ENCODE data around the gene SLC43A1.

SLC43A1 gene

GRCh38 chr11:57552479-57552878, 37.0 kb upstream of the SLC43A1 start:
- H3K4me3 ChIP-seq (ENCODE audit: low read depth, low read length) = no peak overlapping the region
- TF ChIP-seq MAX (IDR thresholded peaks at IDR 0.05; ENCODE audit: low read depth, low read length) (no peak), MYC (IDR thresholded peaks at IDR 0.05; ENCODE audit: low read depth, low read length) (no peak), CTCF (IDR thresholded peaks at IDR 0.05; ENCODE audit: low read depth, low read length) (no peak), POLR2A (IDR thresholded peaks at IDR 0.05; ENCODE audit: extremely low read depth, insufficient read length) (no peak)
- DNase-seq (ENCODE audit: low read depth) = no peak

- TF ChIP-seq POLR2A (IDR thresholded peaks at IDR 0.05; ENCODE audit: extremely low read depth, insufficient read length) = no peak
- no peak for TF ChIP-seq MAX (IDR thresholded peaks at IDR 0.05; ENCODE audit: low read depth, low read length)
- TF ChIP-seq MYC (IDR thresholded peaks at IDR 0.05; ENCODE audit: low read depth, low read length) = no peak
- TF ChIP-seq CTCF (IDR thresholded peaks at IDR 0.05; ENCODE audit: low read depth, low read length) = no peak
- DNase-seq (ENCODE audit: low read depth) = no peak
- H3K4me3 ChIP-seq (ENCODE audit: low read depth, low read length) = no peak overlapping the region
Observed at GRCh38 chr11:57551941-57552340, 36.4 kb upstream of the SLC43A1 start.

GRCh38 chr11:57549983-57550382, 34.5 kb upstream of the SLC43A1 start:
- TF ChIP-seq MAX (IDR thresholded peaks at IDR 0.05; ENCODE audit: low read depth, low read length) (no peak), CTCF (IDR thresholded peaks at IDR 0.05; ENCODE audit: low read depth, low read length) (no peak), POLR2A (IDR thresholded peaks at IDR 0.05; ENCODE audit: extremely low read depth, insufficient read length) (no peak), MYC (IDR thresholded peaks at IDR 0.05; ENCODE audit: low read depth, low read length) (no peak)
- no peak overlapping the region for H3K4me3 ChIP-seq (ENCODE audit: low read depth, low read length)
- DNase-seq (ENCODE audit: low read depth) = no peak

GRCh38 chr11:57547854-57548377, 32.4 kb upstream of the SLC43A1 start:
- no peak for TF ChIP-seq MAX (IDR thresholded peaks at IDR 0.05; ENCODE audit: low read depth, low read length)
- TF ChIP-seq MYC (IDR thresholded peaks at IDR 0.05; ENCODE audit: low read depth, low read length) = no peak
- no peak for TF ChIP-seq POLR2A (IDR thresholded peaks at IDR 0.05; ENCODE audit: extremely low read depth, insufficient read length)
- TF ChIP-seq CTCF (IDR thresholded peaks at IDR 0.05; ENCODE audit: low read depth, low read length) = no peak
- peak; percentile 56 for DNase-seq (ENCODE audit: low read depth)
- no peak overlapping the region for H3K4me3 ChIP-seq (ENCODE audit: low read depth, low read length)

GRCh38 chr11:57546869-57547475, 31.5 kb upstream of the SLC43A1 start:
- DNase-seq (ENCODE audit: low read depth) = peak; percentile 44
- TF ChIP-seq POLR2A (IDR thresholded peaks at IDR 0.05; ENCODE audit: extremely low read depth, insufficient read length) (no peak), CTCF (IDR thresholded peaks at IDR 0.05; ENCODE audit: low read depth, low read length) (no peak), MAX (IDR thresholded peaks at IDR 0.05; ENCODE audit: low read depth, low read length) (no peak)
- H3K4me3 ChIP-seq (ENCODE audit: low read depth, low read length) = no peak overlapping the region

Measured in NB4 (cell line).